Superior temporal gyrus (tissue), 1 donor: Measurements from ENCODE around the gene NCOA3.
A peak's percentile ranks its signal among the peaks of the same experiment; 100 is the strongest.
"Not testable (repeated sequence)": the region's sequence is repeated elsewhere in the genome, so short reads cannot be mapped to it uniquely, and the experiment has no call there.

ENCODE experiments used
- DNase-seq: peaks from one replicate; pipeline ENCODE4 v3.0.0-alpha.2; 2016; ENCODE audit errors: extremely low spot score

Gene NCOA3

DNA sequence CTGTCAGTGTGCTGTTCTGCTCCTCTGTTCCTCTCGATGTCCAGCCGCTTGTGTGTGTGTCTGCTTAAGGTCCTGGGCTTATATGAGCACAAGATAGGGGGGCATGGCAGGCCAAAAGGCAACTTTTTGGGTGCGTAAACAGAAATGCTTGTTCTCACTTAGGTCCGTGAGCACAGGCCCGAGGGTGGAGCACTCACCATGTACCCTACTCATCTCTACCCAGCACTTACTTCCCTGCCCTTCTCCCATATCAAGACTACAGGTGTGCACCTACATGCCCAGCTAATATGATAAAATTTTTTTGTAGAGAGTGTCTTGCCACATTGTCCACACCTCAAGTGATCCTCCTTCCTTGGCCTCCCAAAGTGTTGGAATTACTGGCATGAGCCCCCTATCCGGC is 34.3 kb downstream of the NCOA3 start:
- no peak for DNase-seq

- no peak for DNase-seq
Observed at GRCh38 chr20:47540443-47541354, 39.0 kb downstream of the NCOA3 start.

GRCh38 chr20:47541355-47541922 is 39.8 kb downstream of the NCOA3 start:
- no peak for DNase-seq

- no peak for DNase-seq
Observed at GRCh38 chr20:47543006-47543431, 41.3 kb downstream of the NCOA3 start.

- no peak for DNase-seq
Observed at GRCh38 chr20:47544240-47544639, 42.6 kb downstream of the NCOA3 start.

GRCh38 chr20:47544852-47545251 is 43.2 kb downstream of the NCOA3 start:
- no peak for DNase-seq

DNA sequence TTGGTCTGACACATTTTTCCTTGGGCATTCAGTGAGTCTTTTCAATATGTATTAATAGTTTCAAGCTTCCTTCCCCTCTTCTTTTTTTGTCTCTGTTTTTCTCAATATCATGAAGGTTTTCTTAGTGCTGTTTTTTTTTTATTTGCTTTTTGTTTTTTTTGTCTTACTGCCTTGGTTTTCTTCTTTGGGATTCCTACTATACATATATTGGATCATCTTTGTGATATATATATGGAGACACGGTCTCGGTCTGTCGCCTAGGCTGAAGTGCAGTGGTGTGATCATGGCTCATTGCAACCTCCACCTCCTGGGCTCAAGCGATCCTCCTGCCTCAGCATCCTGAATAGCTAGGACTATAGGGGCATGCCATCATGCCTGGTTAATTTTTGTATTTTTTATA is 43.8 kb downstream of the NCOA3 start:
- DNase-seq, result no peak

- DNase-seq, result no peak
Observed at GRCh38 chr20:47546184-47547033, 44.7 kb downstream of the NCOA3 start.

GRCh38 chr20:47547034-47547387 is 45.3 kb downstream of the NCOA3 start:
- no peak for DNase-seq

DNA sequence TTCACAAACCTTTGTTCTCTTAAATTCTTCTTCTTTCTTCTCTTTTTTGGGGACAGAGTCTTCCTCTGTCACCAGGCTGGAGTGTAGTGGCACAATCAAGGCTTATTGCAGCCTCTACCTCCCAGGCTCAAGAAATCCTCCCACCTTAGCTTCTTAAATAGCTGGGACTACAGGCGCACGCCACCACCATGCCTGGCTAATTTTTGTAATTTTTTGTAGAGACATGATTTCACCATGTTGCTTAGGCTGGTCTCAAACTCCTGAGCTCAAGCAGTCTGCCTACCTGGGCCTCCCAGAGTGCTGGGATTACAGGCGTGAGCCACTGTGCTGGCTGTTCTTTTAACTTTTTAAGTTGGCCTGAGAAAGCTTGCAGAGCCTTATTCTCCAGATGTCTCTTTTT is 48.0 kb downstream of the NCOA3 start:
- DNase-seq, result no peak

DNA sequence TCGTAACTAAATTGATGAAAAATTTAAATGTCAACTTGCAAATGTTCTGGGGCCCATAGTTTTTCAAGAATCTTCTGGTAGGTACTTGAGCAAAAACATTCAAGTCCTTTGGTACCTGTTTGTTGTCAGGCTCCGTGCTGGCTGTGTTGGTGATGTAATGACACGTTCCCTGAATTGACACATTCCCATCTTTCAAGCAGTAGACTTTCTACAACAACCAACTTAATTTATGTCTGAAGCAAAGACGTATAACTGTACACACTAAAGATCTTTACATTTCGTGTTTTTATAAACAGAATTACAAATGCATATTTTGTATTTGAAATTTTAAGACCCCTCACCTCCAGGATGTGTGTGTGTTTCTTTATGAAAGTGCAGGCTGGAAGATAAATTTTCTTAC is 49.5 kb downstream of the NCOA3 start:
- DNase-seq, result no peak

DNA sequence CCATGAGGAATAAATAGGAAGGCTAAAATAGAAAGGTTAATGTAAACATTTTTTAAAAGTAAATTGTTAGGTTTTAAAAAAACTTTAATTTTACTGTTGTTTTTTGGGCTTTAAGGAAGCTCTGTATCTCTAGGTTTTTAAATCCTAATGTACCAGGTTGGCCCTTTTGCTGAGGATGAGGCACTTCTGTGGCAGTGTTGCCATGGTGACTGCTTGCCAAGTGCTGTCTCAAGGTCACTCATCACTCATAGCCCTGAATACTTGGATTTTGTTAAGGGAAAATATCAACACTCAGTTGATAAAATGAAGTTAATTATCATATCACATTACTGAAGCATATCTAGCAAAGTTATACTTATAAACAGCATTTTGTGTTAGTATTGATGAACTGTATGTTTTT is 50.2 kb downstream of the NCOA3 start:
- DNase-seq, result no peak

GRCh38 chr20:47552996-47553395 is 51.3 kb downstream of the NCOA3 start:
- no peak for DNase-seq

DNA sequence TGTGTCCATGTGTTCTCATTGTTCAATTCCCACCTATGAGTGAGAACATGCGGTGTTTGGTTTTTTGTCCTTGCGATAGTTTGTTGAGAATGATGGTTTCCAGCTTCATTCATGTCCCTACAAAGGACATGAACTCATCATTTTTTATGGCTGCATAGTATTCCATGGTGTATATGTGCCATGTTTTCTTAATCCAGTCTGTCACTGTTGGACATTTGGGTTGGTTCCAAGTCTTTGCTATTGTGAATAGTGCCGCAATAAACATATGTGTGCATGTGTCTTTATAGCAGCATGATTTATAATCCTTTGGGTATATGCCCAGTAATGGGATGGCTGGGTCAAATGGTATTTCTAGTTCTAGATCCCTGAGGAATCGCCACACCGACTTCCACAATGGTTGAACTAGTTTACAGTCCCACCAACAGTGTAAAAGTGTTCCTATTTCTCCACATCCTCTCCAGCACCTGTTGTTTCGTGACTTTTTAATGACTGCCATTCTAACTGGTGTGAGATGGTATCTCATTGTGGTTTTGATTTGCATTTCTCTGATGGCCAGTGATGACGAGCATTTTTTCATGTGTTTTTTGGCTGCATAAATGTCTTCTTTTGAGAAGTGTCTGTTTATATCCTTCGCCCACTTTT is 52.0 kb downstream of the NCOA3 start:
- not testable (repeated sequence) for DNase-seq

DNA sequence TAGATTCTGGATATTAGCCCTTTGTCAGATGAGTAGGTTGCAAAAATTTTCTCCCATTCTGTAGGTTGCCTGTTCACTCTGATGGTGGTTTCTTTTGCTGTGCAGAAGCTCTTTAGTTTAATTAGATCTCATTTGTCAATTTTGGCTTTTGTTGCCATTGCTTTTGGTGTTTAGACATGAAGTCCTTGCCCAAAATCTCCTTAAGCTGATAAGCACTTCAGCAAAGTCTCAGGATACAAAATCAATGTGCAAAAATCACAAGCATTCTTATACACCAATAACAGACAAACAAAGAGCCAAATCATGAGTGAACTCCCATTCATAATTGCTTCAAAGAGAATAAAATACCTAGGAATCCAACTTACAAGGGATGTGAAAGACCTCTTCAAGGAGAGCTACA is 52.6 kb downstream of the NCOA3 start:
- DNase-seq, result not testable (repeated sequence)

- DNase-seq, result no peak
Observed at GRCh38 chr20:47557218-47557617, 55.5 kb downstream of the NCOA3 start.

GRCh38 chr20:47557791-47558190 is 56.1 kb downstream of the NCOA3 start:
- no peak for DNase-seq

- no peak for DNase-seq
Observed at GRCh38 chr20:47558295-47559066, 56.8 kb downstream of the NCOA3 start.

DNA sequence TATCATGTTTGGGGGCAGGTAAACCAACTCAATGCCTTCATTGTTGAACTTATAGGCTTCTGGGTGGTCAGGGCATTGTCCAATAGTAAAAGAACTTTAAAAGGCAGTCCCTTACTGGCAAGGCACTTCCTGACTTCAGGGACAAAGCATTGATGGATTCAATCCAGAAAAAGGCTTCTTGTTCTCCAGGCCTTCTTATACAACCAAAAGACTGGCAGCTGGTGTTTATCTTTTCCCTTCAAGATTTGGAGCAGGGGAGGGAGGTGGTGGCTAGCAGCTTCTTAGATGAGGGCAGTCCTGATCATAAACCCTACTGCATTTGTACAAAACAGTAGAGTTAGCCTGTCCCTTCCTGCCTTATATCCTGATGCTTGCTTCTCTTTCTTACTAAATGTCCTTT is 57.5 kb downstream of the NCOA3 start:
- peak; percentile 50 for DNase-seq

DNA sequence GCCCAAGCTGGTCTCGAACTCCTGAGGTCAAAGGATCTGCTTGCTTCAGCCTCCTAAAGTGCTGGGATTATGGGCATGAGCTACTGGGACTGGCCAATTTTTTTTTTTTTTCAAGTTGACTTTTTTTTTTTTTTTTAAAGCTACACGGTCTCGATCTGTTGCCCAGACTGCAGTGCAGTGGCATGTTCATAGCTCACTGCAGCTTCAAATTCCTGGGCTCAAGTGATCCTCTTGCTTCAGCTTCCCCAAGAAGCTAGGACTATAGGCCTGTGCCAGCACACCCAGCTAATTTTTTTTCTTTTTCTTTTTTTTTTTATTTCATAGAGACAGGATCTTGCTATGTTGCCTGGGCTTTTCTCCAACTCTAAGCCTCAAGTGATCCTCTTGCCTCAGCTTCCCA is 59.5 kb downstream of the NCOA3 start:
- no peak for DNase-seq
